MM.1S (cell line): ENCODE measurements around the gene CTCF.

Experiments
- DNase-seq: peaks from one replicate; pipeline ENCODE4 v3.0.0-alpha.2; 2015
- H2AFZ ChIP-seq: fragments of 300-600 bp; sonication (generic); 2 replicates; pipeline ENCODE4 v1.6.0; 2016; ENCODE audit warnings: antibody characterized with exemption, low read length
- H3F3A ChIP-seq: fragments of 300-600 bp; sonication (generic); 2 replicates; pipeline ENCODE4 v1.6.1; 2016; ENCODE audit warnings: mild to moderate bottlenecking, antibody characterized with exemption, low read length, moderate library complexity, mixed read lengths; ENCODE audit not compliant: insufficient read depth
- H3K27ac ChIP-seq: fragments of 300-600 bp; sonication (generic); 2 replicates; pipeline ENCODE4 v1.5.1; 2016; ENCODE audit warnings: mild to moderate bottlenecking, low read length
- H3K27me3 ChIP-seq: fragments of 300-600 bp; sonication (generic); replicated peaks from 2 replicates; pipeline ENCODE4 v1.6.0; 2016; ENCODE audit warnings: low read length; ENCODE audit not compliant: insufficient read depth
- H3K36me3 ChIP-seq: fragments of 300-600 bp; sonication (generic); replicated peaks from 2 replicates; pipeline ENCODE4 v1.6.1; 2016; ENCODE audit warnings: mild to moderate bottlenecking, low read length, mixed read lengths; ENCODE audit not compliant: insufficient read depth
- H3K4me1 ChIP-seq: fragments of 300-600 bp; sonication (generic); 2 replicates; pipeline ENCODE4 v1.6.1; 2016; ENCODE audit warnings: low read length, mixed read lengths
- H3K4me2 ChIP-seq: fragments of 300-600 bp; sonication (generic); 2 replicates; pipeline ENCODE4 v1.6.0; 2016; ENCODE audit warnings: low read depth, low read length
- H3K4me3 ChIP-seq: fragments of 300-600 bp; sonication (generic); 2 replicates; pipeline ENCODE4 v1.5.1; 2016; ENCODE audit warnings: low read length, mixed read lengths
- H3K79me2 ChIP-seq: fragments of 300-600 bp; sonication (generic); 2 replicates; pipeline ENCODE4 v1.6.1; 2016; ENCODE audit warnings: mixed run types, low read length, mixed read lengths
- H3K9ac ChIP-seq: fragments of 300-600 bp; sonication (generic); 2 replicates; pipeline ENCODE4 v1.6.1; 2016; ENCODE audit warnings: low read length, mixed read lengths
- H3K9me2 ChIP-seq: fragments of 300-600 bp; sonication (generic); replicated peaks from 2 replicates; pipeline ENCODE4 v1.6.1; 2016; ENCODE audit warnings: mild to moderate bottlenecking, low read length, mixed read lengths; ENCODE audit not compliant: insufficient read depth
- H3K9me3 ChIP-seq: fragments of 300-600 bp; sonication (generic); replicated peaks from 2 replicates; pipeline ENCODE4 v1.6.1; 2016; ENCODE audit warnings: mild to moderate bottlenecking, low read length, mixed read lengths; ENCODE audit not compliant: insufficient read depth
- H4K20me1 ChIP-seq: fragments of 300-600 bp; sonication (generic); 2 replicates; pipeline ENCODE4 v1.6.1; 2016; ENCODE audit warnings: mild to moderate bottlenecking, low read length, moderate library complexity, mixed read lengths; ENCODE audit not compliant: insufficient read depth
- EZH2 ChIP-seq: fragments of 300-600 bp; sonication (generic); optimal IDR thresholded peaks from 2 replicates; pipeline ENCODE3; 2017; ENCODE audit warnings: low read depth, mild to moderate bottlenecking, antibody characterized with exemption, low read length, mixed read lengths
- EZH2phosphoT487 ChIP-seq: fragments of 300-600 bp; sonication (generic); IDR thresholded peaks from 2 replicates; pipeline ENCODE4 v1.6.1; 2018; ENCODE audit warnings: antibody characterized with exemption, low read length
- TF ChIP-seq, protein P1 (sequence below): fragments of 300-600 bp; sonication (generic); IDR thresholded peaks from 2 replicates; pipeline ENCODE4 v1.5.1; 2016; ENCODE audit warnings: antibody characterized with exemption, low read length, mixed read lengths

CTCF gene

DNA sequence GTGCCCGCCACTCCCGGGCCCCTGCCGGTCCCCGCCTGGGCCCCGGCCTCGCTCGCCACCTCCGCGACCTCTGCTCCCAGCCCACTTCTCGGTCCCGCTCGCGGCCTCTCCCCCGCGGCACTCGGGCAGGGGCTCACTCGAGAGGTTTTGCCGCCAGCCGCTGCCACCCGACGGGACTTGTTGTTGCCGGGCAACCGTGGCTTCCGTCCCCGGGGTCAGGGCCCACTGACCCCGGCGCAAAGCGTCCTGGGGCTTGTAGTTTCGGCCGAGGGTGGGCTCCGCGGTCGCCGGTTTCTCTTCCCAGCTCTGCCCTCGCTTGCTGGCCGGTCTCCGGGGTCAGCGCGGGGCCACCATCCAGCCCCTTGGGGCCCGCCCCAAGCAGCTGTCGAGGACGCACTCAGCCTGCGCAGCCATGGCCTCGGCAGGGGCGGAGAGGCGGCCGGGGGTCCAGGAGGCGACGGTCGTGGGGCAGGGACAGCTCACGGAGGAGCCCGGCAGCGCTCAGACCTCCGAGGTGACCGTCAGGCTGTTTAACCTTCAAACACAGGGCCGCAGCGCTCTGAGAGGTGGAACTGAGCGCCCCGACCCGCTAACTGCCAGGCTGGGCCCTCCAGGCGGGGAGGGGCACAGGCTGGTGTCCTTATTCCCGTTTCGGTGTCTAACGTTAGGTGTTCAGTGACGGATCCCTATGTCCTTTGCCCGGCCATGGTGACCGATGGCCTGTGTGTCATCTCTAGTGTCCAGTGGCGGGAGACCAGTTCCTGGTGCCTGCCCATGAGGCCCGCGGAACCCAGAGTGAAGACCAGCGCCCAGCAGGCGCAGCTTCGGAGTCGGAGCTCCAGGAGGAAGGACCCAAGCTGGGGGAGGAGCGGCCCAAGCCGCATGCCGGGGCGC is 104.5 kb downstream of the CTCF start, which contains the start of the genes C16orf86 and ENKD1:
TSS of gene C16orf86 (plus strand) at position 256 of the 894 bp plus-strand sequence. CDS start at position 413, 157 bp downstream.
TSS of gene ENKD1 (minus strand) at position 192 of the 894 bp plus-strand sequence. CDS start 308 bp downstream, outside the sequence.
- H3K36me3 ChIP-seq, result no peaks in the 10 kb centered on the region
- DNase-seq, result peak; percentile 89
- H3K9ac ChIP-seq, result peak within 1 kb of the TSS; percentile 82
- peaks cover 11% of the 10 kb centered on the region for H3F3A ChIP-seq
- H2AFZ ChIP-seq, result peak within 1 kb of the TSS; percentile 99
- H3K9me3 ChIP-seq, result no peaks in the 10 kb centered on the region
- H3K27me3 ChIP-seq, result no peaks in the 10 kb centered on the region
- peak within 1 kb of the TSS; percentile 98 for H3K4me2 ChIP-seq
- peaks cover 20% of the 10 kb centered on the region for H3K79me2 ChIP-seq
- H3K27ac ChIP-seq, result peak within 1 kb of the TSS; percentile 52; the same call in 1 of the 2 replicates
- peaks cover 23% of the 10 kb centered on the region for H3K4me1 ChIP-seq
- peak within 1 kb of the TSS; percentile 89 for H3K4me3 ChIP-seq
- no peak for TF ChIP-seq EZH2phosphoT487
- TF ChIP-seq EZH2, result no peak
- H3K9me2 ChIP-seq, result no peaks in the 10 kb centered on the region
- no peaks in the 10 kb centered on the region for H4K20me1 ChIP-seq

DNA sequence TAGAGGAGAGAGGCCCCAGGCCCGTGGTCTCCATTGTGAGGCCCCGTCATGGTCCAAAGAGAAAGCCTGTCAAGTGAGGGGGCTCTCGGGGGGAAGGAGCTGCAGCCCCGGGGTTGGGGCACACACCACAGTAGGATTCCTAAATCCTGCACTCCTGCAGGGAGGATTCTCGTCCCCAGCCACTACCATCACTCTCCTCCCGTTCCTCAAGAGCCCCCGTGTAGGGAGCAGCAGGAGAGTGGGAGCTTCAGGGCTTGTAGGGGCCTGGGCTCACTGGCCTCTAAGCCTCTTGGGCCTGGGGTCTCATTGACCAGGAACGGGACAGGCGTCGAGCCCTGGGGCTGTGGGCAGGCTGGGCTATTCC is 105.1 kb downstream of the CTCF start:
- H3K27ac ChIP-seq, result peak overlapping the region; percentile 52; the same call in 1 of the 2 replicates
- H3K4me2 ChIP-seq, result peak overlapping the region; percentile 98

GRCh38 chr16:67667817-67668494 is 105.6 kb downstream of the CTCF start:
- peak overlapping the region; percentile 89 for H3K4me3 ChIP-seq
- peak overlapping the region; percentile 98 for H3K4me2 ChIP-seq
- H3K9me2 ChIP-seq, result no peaks in the 10 kb centered on the region
- H3K27ac ChIP-seq, result peak overlapping the region; percentile 52; the same call in 1 of the 2 replicates
- no peaks in the 10 kb centered on the region for H3K36me3 ChIP-seq
- H4K20me1 ChIP-seq, result no peaks in the 10 kb centered on the region
- H3K79me2 ChIP-seq, result peaks cover 12% of the 10 kb centered on the region; the same call in 1 of the 2 replicates
- peak overlapping the region; percentile 82; the same call in 1 of the 2 replicates for H3K9ac ChIP-seq
- H3F3A ChIP-seq, result peaks cover 11% of the 10 kb centered on the region
- TF ChIP-seq, protein P1, sequence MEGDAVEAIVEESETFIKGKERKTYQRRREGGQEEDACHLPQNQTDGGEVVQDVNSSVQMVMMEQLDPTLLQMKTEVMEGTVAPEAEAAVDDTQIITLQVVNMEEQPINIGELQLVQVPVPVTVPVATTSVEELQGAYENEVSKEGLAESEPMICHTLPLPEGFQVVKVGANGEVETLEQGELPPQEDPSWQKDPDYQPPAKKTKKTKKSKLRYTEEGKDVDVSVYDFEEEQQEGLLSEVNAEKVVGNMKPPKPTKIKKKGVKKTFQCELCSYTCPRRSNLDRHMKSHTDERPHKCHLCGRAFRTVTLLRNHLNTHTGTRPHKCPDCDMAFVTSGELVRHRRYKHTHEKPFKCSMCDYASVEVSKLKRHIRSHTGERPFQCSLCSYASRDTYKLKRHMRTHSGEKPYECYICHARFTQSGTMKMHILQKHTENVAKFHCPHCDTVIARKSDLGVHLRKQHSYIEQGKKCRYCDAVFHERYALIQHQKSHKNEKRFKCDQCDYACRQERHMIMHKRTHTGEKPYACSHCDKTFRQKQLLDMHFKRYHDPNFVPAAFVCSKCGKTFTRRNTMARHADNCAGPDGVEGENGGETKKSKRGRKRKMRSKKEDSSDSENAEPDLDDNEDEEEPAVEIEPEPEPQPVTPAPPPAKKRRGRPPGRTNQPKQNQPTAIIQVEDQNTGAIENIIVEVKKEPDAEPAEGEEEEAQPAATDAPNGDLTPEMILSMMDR, result peak; percentile 92
- TF ChIP-seq EZH2, result no peak
- no peak for TF ChIP-seq EZH2phosphoT487
- H3K27me3 ChIP-seq, result no peaks in the 10 kb centered on the region
- H3K4me1 ChIP-seq, result peaks cover 21% of the 10 kb centered on the region
- no peaks in the 10 kb centered on the region for H3K9me3 ChIP-seq
- DNase-seq, result peak; percentile 96
- H2AFZ ChIP-seq, result peak overlapping the region; percentile 99

More for the DNA sequence above, 105.1 kb downstream of the CTCF start:
- Histone ChIP-seq H3K36me3 (no peaks in the 10 kb centered on the region), H3K27me3 (no peaks in the 10 kb centered on the region), H2AFZ (peak overlapping the region; percentile 99), H3K9me3 (no peaks in the 10 kb centered on the region), H3K4me3 (peak overlapping the region; percentile 89), H4K20me1 (no peaks in the 10 kb centered on the region), H3K4me1 (peaks cover 21% of the 10 kb centered on the region), H3K9me2 (no peaks in the 10 kb centered on the region), H3F3A (peaks cover 11% of the 10 kb centered on the region), H3K9ac (peak overlapping the region; percentile 82; the same call in 1 of the 2 replicates), H3K79me2 (peaks cover 14% of the 10 kb centered on the region)
- DNase-seq, result no peak
- TF ChIP-seq, protein P1, result no peak
- TF ChIP-seq EZH2phosphoT487, result no peak
- TF ChIP-seq EZH2, result no peak
